ENCODE results near the gene TAAR1.
A peak's percentile ranks its signal among the peaks of the same experiment; 100 is the strongest.
"Not testable (repeated sequence)": the region's sequence is repeated elsewhere in the genome, so short reads cannot be mapped to it uniquely, and the experiment has no call there.

Gene TAAR1

GRCh38 chr6:132679094-132679493, 20.1 kb upstream of the TAAR1 start:
- H3K36me3 Mint-ChIP-seq (ENCODE audit: insufficient read depth); ATAC-seq (replicated peaks): not testable (repeated sequence)
- H3K4me1 Mint-ChIP-seq (ENCODE audit: low read depth in 2 of 2) = peaks cover 2 to 15% of the 10 kb centered on the region in 2 donors

GRCh38 chr6:132675749-132676148, 16.8 kb upstream of the TAAR1 start:
- H3K27ac Mint-ChIP-seq = no peak overlapping the region
- no peak for DNase-seq
- peaks cover 0 to 18% of the 10 kb centered on the region in 2 donors for H3K27me3 Mint-ChIP-seq
- H3K36me3 Mint-ChIP-seq (ENCODE audit: insufficient read depth) = no peaks in the 10 kb centered on the region
- peaks cover 2 to 15% of the 10 kb centered on the region in 2 donors for H3K4me1 Mint-ChIP-seq (ENCODE audit: low read depth in 2 of 2)
- peak; percentile 42 for ATAC-seq (replicated peaks)
- no peak overlapping the region for H3K4me3 Mint-ChIP-seq
- no peaks in the 10 kb centered on the region for H3K9me3 Mint-ChIP-seq

More at GRCh38 chr6:132679094-132679493, 20.1 kb upstream of the TAAR1 start:
- not testable (repeated sequence) for H3K9me3 Mint-ChIP-seq, DNase-seq, H3K27ac Mint-ChIP-seq, H3K4me3 Mint-ChIP-seq
- peaks cover 6 to 27% of the 10 kb centered on the region in 2 donors for H3K27me3 Mint-ChIP-seq

GRCh38 chr6:132675002-132675401, 16.0 kb upstream of the TAAR1 start:
- H3K36me3 Mint-ChIP-seq (ENCODE audit: insufficient read depth) = no peaks in the 10 kb centered on the region
- DNase-seq (no peak), ATAC-seq (replicated peaks) (no peak)
- H3K27me3 Mint-ChIP-seq = peaks cover 0 to 18% of the 10 kb centered on the region in 2 donors
- H3K4me3 Mint-ChIP-seq = no peak overlapping the region
- H3K27ac Mint-ChIP-seq = peak overlapping the region in 1 of 2 donors; percentile 35
- no peaks in the 10 kb centered on the region for H3K9me3 Mint-ChIP-seq
- peaks cover 2 to 15% of the 10 kb centered on the region in 2 donors for H3K4me1 Mint-ChIP-seq (ENCODE audit: low read depth in 2 of 2)

- Mint-ChIP-seq H3K36me3 (ENCODE audit: insufficient read depth) (no peaks in the 10 kb centered on the region), H3K4me1 (ENCODE audit: low read depth in 2 of 2) (peaks cover 6 to 18% of the 10 kb centered on the region in 2 donors), H3K27me3 (peaks cover 0 to 9% of the 10 kb centered on the region in 2 donors), H3K9me3 (no peaks in the 10 kb centered on the region), H3K27ac (no peak overlapping the region), H3K4me3 (no peak overlapping the region)
- DNase-seq (no peak), ATAC-seq (replicated peaks) (peak; percentile 52)
Measured at GRCh38 chr6:132673376-132674094, 14.6 kb upstream of the TAAR1 start.

GRCh38 chr6:132671295-132671694, 12.3 kb upstream of the TAAR1 start:
- no peak for ATAC-seq (replicated peaks)
- no peaks in the 10 kb centered on the region for H3K36me3 Mint-ChIP-seq (ENCODE audit: insufficient read depth)
- no peak for DNase-seq
- no peaks in the 10 kb centered on the region for H3K9me3 Mint-ChIP-seq
- peaks cover 6 to 13% of the 10 kb centered on the region in 2 donors for H3K4me1 Mint-ChIP-seq (ENCODE audit: low read depth in 2 of 2)
- H3K27me3 Mint-ChIP-seq = no peaks in the 10 kb centered on the region
- H3K4me3 Mint-ChIP-seq = no peak overlapping the region
- no peak overlapping the region for H3K27ac Mint-ChIP-seq

GRCh38 chr6:132669690-132670291, 10.8 kb upstream of the TAAR1 start:
- no peaks in the 10 kb centered on the region for H3K27me3 Mint-ChIP-seq
- DNase-seq (peak in 1 of 3 experiments; percentile 2), ATAC-seq (replicated peaks) (peak; percentile 48)
- no peaks in the 10 kb centered on the region for H3K9me3 Mint-ChIP-seq
- H3K27ac Mint-ChIP-seq = no peak overlapping the region
- H3K4me3 Mint-ChIP-seq = no peak overlapping the region
- H3K4me1 Mint-ChIP-seq (ENCODE audit: low read depth in 2 of 2) = peaks cover 3 to 4% of the 10 kb centered on the region in 2 donors
- no peaks in the 10 kb centered on the region for H3K36me3 Mint-ChIP-seq (ENCODE audit: insufficient read depth)

- Mint-ChIP-seq H3K9me3 (no peaks in the 10 kb centered on the region), H3K27ac (no peak overlapping the region), H3K36me3 (ENCODE audit: insufficient read depth) (no peaks in the 10 kb centered on the region), H3K27me3 (no peaks in the 10 kb centered on the region), H3K4me1 (ENCODE audit: low read depth in 2 of 2) (peaks cover 3 to 4% of the 10 kb centered on the region in 2 donors), H3K4me3 (no peak overlapping the region)
- ATAC-seq (replicated peaks) (no peak), DNase-seq (no peak)
Measured at GRCh38 chr6:132666118-132666517, 7.1 kb upstream of the TAAR1 start.

GRCh38 chr6:132664309-132665034, 5.5 kb upstream of the TAAR1 start:
- Mint-ChIP-seq H3K4me1 (ENCODE audit: low read depth in 2 of 2) (no peaks in the 10 kb centered on the region), H3K4me3 (no peak overlapping the region), H3K27ac (no peak overlapping the region), H3K9me3 (no peaks in the 10 kb centered on the region), H3K36me3 (ENCODE audit: insufficient read depth) (no peaks in the 10 kb centered on the region), H3K27me3 (no peaks in the 10 kb centered on the region)
- DNase-seq (no peak), ATAC-seq (replicated peaks) (no peak)

GRCh38 chr6:132663661-132664060, 4.7 kb upstream of the TAAR1 start:
- Mint-ChIP-seq H3K9me3 (no peaks in the 10 kb centered on the region), H3K36me3 (ENCODE audit: insufficient read depth) (no peaks in the 10 kb centered on the region), H3K4me1 (ENCODE audit: low read depth in 2 of 2) (no peaks in the 10 kb centered on the region), H3K4me3 (no peak overlapping the region), H3K27me3 (no peaks in the 10 kb centered on the region), H3K27ac (no peak overlapping the region)
- DNase-seq = no peak
- ATAC-seq (replicated peaks) = no peak

GRCh38 chr6:132661906-132662305, 2.9 kb upstream of the TAAR1 start:
- Mint-ChIP-seq H3K36me3 (ENCODE audit: insufficient read depth) (no peaks in the 10 kb centered on the region), H3K27ac (no peak overlapping the region), H3K4me1 (ENCODE audit: low read depth in 2 of 2) (no peaks in the 10 kb centered on the region), H3K9me3 (no peaks in the 10 kb centered on the region), H3K27me3 (no peaks in the 10 kb centered on the region), H3K4me3 (no peak overlapping the region)
- DNase-seq = no peak
- ATAC-seq (replicated peaks) = no peak

GRCh38 chr6:132651062-132651461, 7.9 kb downstream of the TAAR1 start:
- Mint-ChIP-seq H3K36me3 (ENCODE audit: insufficient read depth) (no peaks in the 10 kb centered on the region), H3K27ac (no peak overlapping the region), H3K4me3 (no peak overlapping the region), H3K9me3 (no peaks in the 10 kb centered on the region), H3K4me1 (ENCODE audit: low read depth in 2 of 2) (peaks cover 0 to 3% of the 10 kb centered on the region in 2 donors), H3K27me3 (peaks cover 0 to 5% of the 10 kb centered on the region in 2 donors)
- no peak for ATAC-seq (replicated peaks)
- DNase-seq = no peak

- DNase-seq (no peak), ATAC-seq (replicated peaks) (no peak)
- Mint-ChIP-seq H3K4me1 (ENCODE audit: low read depth in 2 of 2) (peaks cover 0 to 3% of the 10 kb centered on the region in 2 donors), H3K27ac (no peak overlapping the region), H3K36me3 (ENCODE audit: insufficient read depth) (no peaks in the 10 kb centered on the region), H3K9me3 (no peaks in the 10 kb centered on the region), H3K4me3 (no peak overlapping the region), H3K27me3 (peaks cover 0 to 5% of the 10 kb centered on the region in 2 donors)
Measured at GRCh38 chr6:132650429-132650828, 8.6 kb downstream of the TAAR1 start.

- peaks cover 0 to 3% of the 10 kb centered on the region in 2 donors for H3K4me1 Mint-ChIP-seq (ENCODE audit: low read depth in 2 of 2)
- DNase-seq = no peak
- no peak overlapping the region for H3K27ac Mint-ChIP-seq
- no peak overlapping the region for H3K4me3 Mint-ChIP-seq
- H3K9me3 Mint-ChIP-seq = no peaks in the 10 kb centered on the region
- no peak for ATAC-seq (replicated peaks)
- H3K36me3 Mint-ChIP-seq (ENCODE audit: insufficient read depth) = no peaks in the 10 kb centered on the region
- no peaks in the 10 kb centered on the region for H3K27me3 Mint-ChIP-seq
Measured at GRCh38 chr6:132648828-132649227, 10.2 kb downstream of the TAAR1 start.
